HFF-Myc (cell line): ENCODE results near the gene RASGEF1B.

ENCODE experiments used
- DNase-seq: peaks from one replicate; pipeline ENCODE4 v3.0.0-alpha.2; 2011; ENCODE audit warnings: low read depth; ENCODE audit errors: extremely low read depth
- H3K4me3 ChIP-seq: replicated peaks from 2 replicates; pipeline ENCODE4 v1.5.1; 2011; ENCODE audit warnings: low read depth, mild to moderate bottlenecking, control low read depth, low read length
- TF ChIP-seq, protein P1 (sequence below): IDR thresholded peaks from 2 replicates; pipeline ENCODE4 v1.5.1; 2012; ENCODE audit warnings: mild to moderate bottlenecking, low read depth, low read length, control low read depth; ENCODE audit errors: missing control alignments

Gene RASGEF1B

GRCh38 chr4:81457345-81457744, 14.4 kb downstream of the RASGEF1B start:
- no peak overlapping the region for H3K4me3 ChIP-seq
- DNase-seq = no peak
- TF ChIP-seq, protein P1, sequence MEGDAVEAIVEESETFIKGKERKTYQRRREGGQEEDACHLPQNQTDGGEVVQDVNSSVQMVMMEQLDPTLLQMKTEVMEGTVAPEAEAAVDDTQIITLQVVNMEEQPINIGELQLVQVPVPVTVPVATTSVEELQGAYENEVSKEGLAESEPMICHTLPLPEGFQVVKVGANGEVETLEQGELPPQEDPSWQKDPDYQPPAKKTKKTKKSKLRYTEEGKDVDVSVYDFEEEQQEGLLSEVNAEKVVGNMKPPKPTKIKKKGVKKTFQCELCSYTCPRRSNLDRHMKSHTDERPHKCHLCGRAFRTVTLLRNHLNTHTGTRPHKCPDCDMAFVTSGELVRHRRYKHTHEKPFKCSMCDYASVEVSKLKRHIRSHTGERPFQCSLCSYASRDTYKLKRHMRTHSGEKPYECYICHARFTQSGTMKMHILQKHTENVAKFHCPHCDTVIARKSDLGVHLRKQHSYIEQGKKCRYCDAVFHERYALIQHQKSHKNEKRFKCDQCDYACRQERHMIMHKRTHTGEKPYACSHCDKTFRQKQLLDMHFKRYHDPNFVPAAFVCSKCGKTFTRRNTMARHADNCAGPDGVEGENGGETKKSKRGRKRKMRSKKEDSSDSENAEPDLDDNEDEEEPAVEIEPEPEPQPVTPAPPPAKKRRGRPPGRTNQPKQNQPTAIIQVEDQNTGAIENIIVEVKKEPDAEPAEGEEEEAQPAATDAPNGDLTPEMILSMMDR = no peak

GRCh38 chr4:81455897-81456296, 15.8 kb downstream of the RASGEF1B start:
- DNase-seq = no peak
- TF ChIP-seq, protein P1 = no peak
- H3K4me3 ChIP-seq = no peak overlapping the region

GRCh38 chr4:81454948-81455347, 16.8 kb downstream of the RASGEF1B start:
- no peak for DNase-seq
- TF ChIP-seq, protein P1 = no peak

DNA sequence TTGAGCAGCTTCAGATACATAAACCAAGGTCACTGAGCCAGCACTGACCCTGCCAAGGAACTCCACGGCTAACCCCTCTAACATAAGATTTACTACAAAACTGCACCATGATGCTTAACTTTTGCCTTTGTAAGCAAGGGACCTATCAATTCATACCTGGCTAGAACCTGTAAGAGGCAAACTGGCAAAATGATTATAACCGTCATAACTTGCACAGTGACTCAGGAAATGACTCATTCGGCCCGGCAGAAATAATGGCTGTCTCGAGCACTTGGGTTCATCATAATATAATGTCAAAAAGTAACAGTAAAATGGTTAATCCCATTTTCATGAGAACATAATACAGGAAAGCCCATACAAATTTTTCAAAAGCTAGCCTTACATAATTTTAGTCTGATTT, 17.2 kb downstream of the RASGEF1B start:
- no peak for DNase-seq
- no peak overlapping the region for H3K4me3 ChIP-seq
- TF ChIP-seq, protein P1 = no peak

More at GRCh38 chr4:81454948-81455347, 16.8 kb downstream of the RASGEF1B start:
- no peak overlapping the region for H3K4me3 ChIP-seq

DNA sequence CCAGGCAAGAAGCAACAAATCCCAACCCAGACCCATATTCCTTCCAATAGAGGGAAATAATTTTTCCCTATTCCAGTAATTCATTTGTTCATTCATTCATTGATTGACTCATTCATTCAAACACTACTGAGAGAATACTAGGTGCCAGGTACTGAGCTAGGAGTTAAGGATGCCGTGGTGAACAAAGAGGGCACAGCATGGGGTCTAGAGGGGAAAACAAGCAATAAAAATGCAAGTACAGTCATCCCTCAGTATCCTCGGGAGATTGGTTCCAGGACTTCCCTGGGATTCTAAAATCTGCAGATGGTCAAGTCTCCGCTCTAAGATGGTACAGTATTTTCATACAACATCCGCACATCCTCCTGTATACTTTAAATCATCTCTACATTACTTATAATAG, 18.7 kb downstream of the RASGEF1B start:
- TF ChIP-seq, protein P1 = no peak
- DNase-seq = no peak
- H3K4me3 ChIP-seq = no peak overlapping the region

GRCh38 chr4:81452452-81453006, 19.2 kb downstream of the RASGEF1B start:
- TF ChIP-seq, protein P1 = no peak
- DNase-seq = no peak
- H3K4me3 ChIP-seq = no peak overlapping the region

GRCh38 chr4:81449015-81449414, 22.7 kb downstream of the RASGEF1B start:
- no peak overlapping the region for H3K4me3 ChIP-seq
- TF ChIP-seq, protein P1 = no peak
- no peak for DNase-seq
